H9 (cell line): ENCODE results near the gene PPM1H. TPM values are rescaled to one million over a fixed set of nuclear protein-coding genes. Genes with fewer than 3 reads are reported as not detected.

Experiments used
- DNase-seq: peaks from one replicate; pipeline ENCODE4 v3.0.0-alpha.2; 2017
- H2AFZ ChIP-seq: one replicate; pipeline ENCODE4 v1.6.1; 2013; ENCODE audit warnings: mild to moderate bottlenecking, low read length, control low read depth, moderate library complexity
- H2AK5ac ChIP-seq: 2 replicates; pipeline ENCODE4 v1.6.1; 2013; ENCODE audit warnings: low read length, control low read depth, mixed read lengths; ENCODE audit not compliant: insufficient read length
- H2BK120ac ChIP-seq: one replicate; pipeline ENCODE4 v1.6.1; 2013; ENCODE audit warnings: low read depth, mild to moderate bottlenecking, low read length, control low read depth, inconsistent platforms; ENCODE audit not compliant: poor library complexity, severe bottlenecking
- H2BK12ac ChIP-seq: 2 replicates; pipeline ENCODE4 v1.6.1; 2013; ENCODE audit warnings: low read length, control low read depth, mixed read lengths, low read depth; ENCODE audit not compliant: insufficient read length
- H2BK15ac ChIP-seq: 2 replicates; pipeline ENCODE4 v1.6.1; 2013; ENCODE audit warnings: low read depth, low read length, control low read depth
- H2BK20ac ChIP-seq: one replicate; pipeline ENCODE4 v1.6.1; 2013; ENCODE audit warnings: low read depth, mild to moderate bottlenecking, low read length, control low read depth, inconsistent platforms; ENCODE audit not compliant: poor library complexity, severe bottlenecking
- H2BK5ac ChIP-seq: 2 replicates; pipeline ENCODE4 v1.6.1; 2013; ENCODE audit warnings: low read length, control low read depth, mixed read lengths; ENCODE audit not compliant: insufficient read length
- H3K14ac ChIP-seq: 2 replicates; pipeline ENCODE4 v1.6.1; 2013; ENCODE audit warnings: low read length, control low read depth; ENCODE audit not compliant: insufficient read depth
- H3K18ac ChIP-seq: 2 replicates; pipeline ENCODE4 v1.6.1; 2013; ENCODE audit warnings: low read depth, mild to moderate bottlenecking, mixed read lengths, low read length, control low read depth; ENCODE audit not compliant: insufficient read length
- H3K23ac ChIP-seq: 2 replicates; pipeline ENCODE4 v1.6.1; 2013; ENCODE audit warnings: low read length, control low read depth, mixed read lengths, low read depth; ENCODE audit not compliant: insufficient read length
- H3K23me2 ChIP-seq: 2 replicates; pipeline ENCODE4 v1.6.1; 2013; ENCODE audit warnings: low read depth, mild to moderate bottlenecking, mixed read lengths, low read length, control low read depth; ENCODE audit not compliant: insufficient read length, poor library complexity, severe bottlenecking
- H3K27ac ChIP-seq: 2 replicates; pipeline ENCODE4 v1.5.1; 2013; ENCODE audit warnings: low read length, control low read depth, mixed read lengths, low read depth; ENCODE audit not compliant: insufficient read length
- H3K27me3 ChIP-seq: 2 replicates; pipeline ENCODE4 v1.6.1; 2013; ENCODE audit warnings: low read length, control low read depth, inconsistent platforms; ENCODE audit not compliant: insufficient read depth
- H3K4ac ChIP-seq: 2 replicates; pipeline ENCODE4 v1.6.1; 2013; ENCODE audit warnings: low read depth, mild to moderate bottlenecking, control low read depth, inconsistent platforms, low read length, moderate library complexity
- H3K4me1 ChIP-seq: 2 replicates; pipeline ENCODE4 v1.6.1; 2013; ENCODE audit warnings: low read length, control low read depth, inconsistent platforms; ENCODE audit not compliant: insufficient read depth
- H3K4me2 ChIP-seq: 2 replicates; pipeline ENCODE4 v1.6.1; 2013; ENCODE audit warnings: low read length, control low read depth, mixed read lengths; ENCODE audit not compliant: insufficient read length, insufficient read depth
- H3K56ac ChIP-seq: 2 replicates; pipeline ENCODE4 v1.6.1; 2013; ENCODE audit warnings: low read depth, mild to moderate bottlenecking, mixed read lengths, low read length, control low read depth; ENCODE audit not compliant: insufficient read length
- H3K79me1 ChIP-seq: 2 replicates; pipeline ENCODE4 v1.6.1; 2013; ENCODE audit warnings: low read depth, mild to moderate bottlenecking, moderate library complexity, low read length, control low read depth, inconsistent platforms; ENCODE audit not compliant: insufficient read depth, poor library complexity, severe bottlenecking
- H3K79me2 ChIP-seq: 2 replicates; pipeline ENCODE4 v1.6.1; 2013; ENCODE audit warnings: low read length, control low read depth, inconsistent platforms; ENCODE audit not compliant: insufficient read depth
- H3K9ac ChIP-seq: 2 replicates; pipeline ENCODE4 v1.6.1; 2013; ENCODE audit warnings: low read length, control low read depth, mixed read lengths; ENCODE audit not compliant: insufficient read length; ENCODE audit errors: extremely low read depth
- H3K9me3 ChIP-seq: one replicate; pipeline ENCODE4 v1.6.1; 2013; ENCODE audit warnings: low read depth, low read length, inconsistent platforms; ENCODE audit not compliant: control insufficient read depth
- H3T11ph ChIP-seq: one replicate; pipeline ENCODE4 v1.6.1; 2013; ENCODE audit warnings: mild to moderate bottlenecking, low read length, control low read depth, inconsistent platforms
- H4K20me1 ChIP-seq: one replicate; pipeline ENCODE4 v1.6.1; 2013; ENCODE audit not compliant: control insufficient read depth, insufficient read length, insufficient read depth
- H4K5ac ChIP-seq: 2 replicates; pipeline ENCODE4 v1.6.1; 2013; ENCODE audit warnings: low read depth, mild to moderate bottlenecking, mixed read lengths, low read length, control low read depth; ENCODE audit not compliant: insufficient read length
- H4K8ac ChIP-seq: replicated peaks from 2 replicates; pipeline ENCODE4 v1.6.1; 2013; ENCODE audit warnings: low read length, control low read depth, mixed read lengths, low read depth; ENCODE audit not compliant: insufficient read length
- H4K91ac ChIP-seq: 2 replicates; pipeline ENCODE4 v1.6.1; 2013; ENCODE audit warnings: low read depth, mild to moderate bottlenecking, moderate library complexity, mixed read lengths, low read length, control low read depth; ENCODE audit not compliant: insufficient read length
- H3K27ac Mint-ChIP-seq, 3 experiments: 2 replicates in 2 of 3; 3 replicates in 1 of 3; pipeline ENCODE4 v1.8.0; 2020 to 2021; ENCODE audit warnings: mixed read lengths in 3 of 3, mild to moderate bottlenecking in 1 of 3, moderate library complexity in 1 of 3
- H3K27me3 Mint-ChIP-seq: 2 replicates; pipeline ENCODE4 v1.8.0; 2021; ENCODE audit warnings: low read depth, mild to moderate bottlenecking, moderate library complexity, mixed read lengths
- H3K36me3 Mint-ChIP-seq, 3 experiments: 2 replicates in 2 of 3; 3 replicates in 1 of 3; pipeline ENCODE4 v1.8.0; 2020 to 2021; ENCODE audit warnings: low read depth in 3 of 3, mixed read lengths in 3 of 3; ENCODE audit not compliant: insufficient read depth in 1 of 3
- H3K4me1 Mint-ChIP-seq, 2 experiments: 2 replicates each; pipeline ENCODE4 v1.8.0; 2020; ENCODE audit warnings: mixed read lengths in 2 of 2
- H3K4me3 Mint-ChIP-seq, 2 experiments: 2 replicates in 1 of 2; 3 replicates in 1 of 2; pipeline ENCODE4 v1.8.0; 2020 to 2021; ENCODE audit warnings: mild to moderate bottlenecking in 2 of 2, mixed read lengths in 2 of 2, moderate library complexity in 1 of 2
- H3K9me3 Mint-ChIP-seq, 2 experiments: 2 replicates in 1 of 2; 3 replicates in 1 of 2; pipeline ENCODE4 v1.8.0; 2020; ENCODE audit warnings: mild to moderate bottlenecking in 2 of 2, mixed read lengths in 2 of 2, moderate library complexity in 1 of 2
- CTCF ChIP-seq: fragments of 200-600 bp; sonication (generic); conservative IDR thresholded peaks from 3 replicates; pipeline ENCODE4 v1.8.0; 2021; ENCODE audit warnings: antibody characterized with exemption, mild to moderate bottlenecking
- WGBS: extraction: QIAGEN DNeasy Blood & Tissue Kit; methylation state at CpG from one replicate; pipeline ENCODE4 v1.1.7; 2013; ENCODE audit warnings: missing lambda C conversion rate, low lambda C conversion rate, mixed read lengths; ENCODE audit not compliant: insufficient read length; ENCODE audit errors: extremely low coverage; 5-methylcytosine and 5-hydroxymethylcytosine counted together
- total RNA-seq: library from RNA; stranded (reverse); gene quantifications from 2 replicates; pipeline ENCODE4 v1.2.1, GENCODE V29; 2021

The PPM1H gene
- total RNA-seq, 1 experiment from 2014 or later: 22.1 TPM

DNA sequence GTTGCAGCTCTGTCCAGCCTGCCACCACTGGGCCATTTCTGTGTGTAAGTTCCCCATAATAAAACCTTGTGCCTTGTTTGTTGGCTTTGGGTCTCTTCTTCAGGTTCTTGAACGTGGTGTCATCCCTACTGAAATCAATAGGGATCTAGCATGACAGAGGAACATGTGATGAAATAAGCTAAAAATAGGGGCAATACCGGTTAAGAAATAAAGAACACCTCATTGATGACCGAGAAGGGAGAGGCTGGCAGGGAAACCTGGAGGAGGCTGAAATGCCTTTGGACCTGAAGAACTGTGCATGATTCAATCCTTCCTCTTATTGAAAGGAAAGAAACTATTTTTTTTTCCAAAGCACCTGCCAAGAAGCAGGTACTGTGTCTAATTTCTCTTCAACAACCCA lies 172.3 kb downstream of the PPM1H start:
- Histone ChIP-seq H3K9ac (no peak overlapping the region), H4K91ac (no peak overlapping the region), H4K20me1 (no peaks in the 10 kb centered on the region), H3K14ac (no peak overlapping the region), H2BK20ac (no peak overlapping the region), H4K5ac (no peak overlapping the region), H3K27me3 (no peaks in the 10 kb centered on the region), H2BK12ac (no peak overlapping the region), H3K9me3 (no peaks in the 10 kb centered on the region), H2BK5ac (no peak overlapping the region), H2AFZ (no peak overlapping the region), H4K8ac (no peak overlapping the region), H3K4ac (no peak overlapping the region), H3K4me1 (no peaks in the 10 kb centered on the region), H2AK5ac (no peak overlapping the region), H3T11ph (no peak overlapping the region), H3K27ac (no peak overlapping the region), H2BK120ac (no peak overlapping the region), H3K56ac (no peak overlapping the region), H3K23ac (no peak overlapping the region), H3K4me2 (no peak overlapping the region), H3K79me2 (no peaks in the 10 kb centered on the region), H2BK15ac (no peak overlapping the region), H3K79me1 (no peaks in the 10 kb centered on the region), H3K18ac (no peak overlapping the region), H3K23me2 (no peaks in the 10 kb centered on the region)
- peaks cover 3% of the 10 kb centered on the region; the same call in 1 of the 2 replicates for H3K27me3 Mint-ChIP-seq
- H3K4me3 Mint-ChIP-seq: no peak overlapping the region
- H3K4me1 Mint-ChIP-seq: peaks cover 3 to 4% of the 10 kb centered on the region in 2 experiments; a peak in 2 of 4 replicates
- no peak for DNase-seq
- no peak overlapping the region for H3K27ac Mint-ChIP-seq
- no CpG with 5 or more reads among the region's 3 CpGs for WGBS
- peaks cover 22 to 25% of the 10 kb centered on the region in 2 experiments for H3K9me3 Mint-ChIP-seq
- H3K36me3 Mint-ChIP-seq: peaks cover 25 to 33% (median 27%) of the 10 kb centered on the region in 3 experiments
- no peak for TF ChIP-seq CTCF
